Upper lobe of right lung (tissue), 1 donor: ENCODE measurements around the gene SPI1. TPM values are rescaled to one million over a fixed set of nuclear protein-coding genes. Genes with fewer than 3 reads are reported as not detected.

Experiments used
- ATAC-seq: fragments of 200-7000 bp; cut with Tn5 transposase; one replicate; pipeline ENCODE4 v1.9.1; 2020; ENCODE audit warnings: mild to moderate bottlenecking, moderate library complexity
- DNase-seq: peaks from one replicate; pipeline ENCODE4 v3.0.0-alpha.2; 2020
- H3K27ac ChIP-seq: fragments of 200-600 bp; one replicate; pipeline ENCODE4 v1.8.0; 2022
- H3K27me3 ChIP-seq: fragments of 200-600 bp; one replicate; pipeline ENCODE4 v1.8.0; 2022; ENCODE audit warnings: mild to moderate bottlenecking
- H3K36me3 ChIP-seq: fragments of 200-600 bp; one replicate; pipeline ENCODE4 v1.8.0; 2022
- H3K4me1 ChIP-seq: fragments of 200-600 bp; one replicate; pipeline ENCODE4 v1.8.0; 2022
- H3K4me3 ChIP-seq: fragments of 200-600 bp; one replicate; pipeline ENCODE4 v1.8.0; 2022; ENCODE audit warnings: mild to moderate bottlenecking
- H3K9me3 ChIP-seq: fragments of 200-600 bp; one replicate; pipeline ENCODE4 v1.8.0; 2022
- CTCF ChIP-seq: fragments of 200-600 bp; IDR thresholded peaks from one replicate; pipeline ENCODE4 v1.8.0; 2022; ENCODE audit warnings: antibody characterized with exemption
- intact Hi-C: fragments of 100-400 bp; cut with DNase I; formaldehyde crosslinking; loops from one replicate; pipeline ENCODE4 v1.11.0; 2022
- total RNA-seq: library from RNA; stranded (reverse); fragmentation: NEBNext Ultra II Directional; extraction: Animal tissue kit (Norgen Biotek cat#: 25700); gene quantifications from one replicate; pipeline ENCODE4 v1.2.1, GENCODE V29; 2021
- donor health status: DM: no; HTN: yes; CAD: no; lungs with severe emphysema.

SPI1 gene
- total RNA-seq, 1 donor from 2014 or later, result 168 TPM

GRCh38 chr11:47407746-47408590, 29.6 kb upstream of the SPI1 start, which contains the start of gene SLC39A13:
TSS of gene SLC39A13 (plus strand) at chr11:47408590. CDS start at chr11:47410095, 1,505 bp downstream.
- intact Hi-C loops, result no loop called here
- H3K4me3 ChIP-seq, result peak within 1 kb of the TSS; percentile 77
- TF ChIP-seq CTCF, result peak; percentile 82
- peak; percentile 94 for ATAC-seq
- peaks cover 29% of the 10 kb centered on the region for H3K4me1 ChIP-seq
- H3K9me3 ChIP-seq, result no peaks in the 10 kb centered on the region
- peak within 1 kb of the TSS; percentile 94 for H3K27ac ChIP-seq
- H3K27me3 ChIP-seq, result no peaks in the 10 kb centered on the region
- DNase-seq, result peak; percentile 97
- no peaks in the 10 kb centered on the region for H3K36me3 ChIP-seq

- no peak for TF ChIP-seq CTCF
- no peak for ATAC-seq
- intact Hi-C loops, result no loop called here
- H3K36me3 ChIP-seq, result no peaks in the 10 kb centered on the region
- H3K9me3 ChIP-seq, result no peaks in the 10 kb centered on the region
- no peak for DNase-seq
- peaks cover 29% of the 10 kb centered on the region for H3K4me1 ChIP-seq
- H3K4me3 ChIP-seq, result peak overlapping the region; percentile 77
- peak overlapping the region; percentile 94 for H3K27ac ChIP-seq
- no peaks in the 10 kb centered on the region for H3K27me3 ChIP-seq
Measured at GRCh38 chr11:47406896-47407745, 28.8 kb upstream of the SPI1 start.

- no peak for TF ChIP-seq CTCF
- intact Hi-C loops, result no loop called here
- no peaks in the 10 kb centered on the region for H3K27me3 ChIP-seq
- peaks cover 20% of the 10 kb centered on the region for H3K4me1 ChIP-seq
- no peaks in the 10 kb centered on the region for H3K9me3 ChIP-seq
- H3K27ac ChIP-seq, result no peak overlapping the region
- H3K4me3 ChIP-seq, result no peak overlapping the region
- ATAC-seq (no peak), DNase-seq (no peak)
- H3K36me3 ChIP-seq, result no peaks in the 10 kb centered on the region
Measured at GRCh38 chr11:47403571-47403970, 25.2 kb upstream of the SPI1 start.

GRCh38 chr11:47403135-47403534, 24.8 kb upstream of the SPI1 start:
- no peak for ATAC-seq
- Histone ChIP-seq H3K27ac (no peak overlapping the region), H3K27me3 (no peaks in the 10 kb centered on the region), H3K4me3 (no peak overlapping the region), H3K9me3 (no peaks in the 10 kb centered on the region), H3K36me3 (no peaks in the 10 kb centered on the region), H3K4me1 (peaks cover 20% of the 10 kb centered on the region)
- TF ChIP-seq CTCF, result no peak
- intact Hi-C loops, result no loop called here
- DNase-seq, result no peak

GRCh38 chr11:47400768-47401279, 22.5 kb upstream of the SPI1 start:
- no peak for DNase-seq
- ATAC-seq, result peak; percentile 75
- Histone ChIP-seq H3K4me1 (peaks cover 7% of the 10 kb centered on the region), H3K27ac (peak overlapping the region; percentile 63), H3K27me3 (no peaks in the 10 kb centered on the region), H3K9me3 (no peaks in the 10 kb centered on the region), H3K4me3 (peak overlapping the region; percentile 56), H3K36me3 (no peaks in the 10 kb centered on the region)
- TF ChIP-seq CTCF, result no peak
- intact Hi-C loops, result no loop called here
